ENCODE data around the gene MPV17L2. TPM values are rescaled to one million over a fixed set of nuclear protein-coding genes. Genes with fewer than 3 reads are reported as not detected.

The MPV17L2 gene
- polyA plus RNA-seq, 1 donor from 2014 or later, result 17.7 TPM

DNA sequence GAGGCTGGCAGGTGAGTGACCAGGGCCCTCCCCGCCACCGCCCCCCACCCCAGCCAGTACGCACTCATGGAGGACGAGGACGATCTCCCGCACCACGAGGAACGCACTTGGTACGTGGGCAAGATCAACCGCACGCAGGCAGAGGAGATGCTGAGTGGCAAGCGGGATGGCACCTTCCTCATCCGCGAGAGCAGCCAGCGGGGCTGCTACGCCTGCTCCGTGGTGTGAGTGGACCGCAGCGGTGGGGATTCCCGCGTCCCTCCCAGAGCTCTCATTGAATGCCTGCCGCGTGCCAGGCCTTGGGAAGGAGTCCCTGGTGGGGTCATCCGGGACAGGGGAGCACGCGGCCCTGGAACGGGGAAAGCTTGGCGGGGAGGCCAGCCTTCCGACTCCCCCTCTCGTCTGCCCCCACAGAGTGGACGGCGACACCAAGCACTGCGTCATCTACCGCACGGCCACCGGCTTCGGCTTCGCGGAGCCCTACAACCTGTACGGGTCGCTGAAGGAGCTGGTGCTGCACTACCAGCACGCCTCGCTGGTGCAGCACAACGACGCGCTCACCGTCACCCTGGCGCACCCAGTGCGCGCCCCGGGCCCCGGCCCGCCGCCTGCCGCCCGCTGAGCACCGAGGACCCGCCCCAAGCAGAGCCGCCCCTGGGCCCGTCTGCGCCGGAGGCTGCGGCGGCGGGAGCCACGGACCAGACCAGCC, 24.2 kb upstream of the MPV17L2 start:
- Histone ChIP-seq H3K27me3 (ENCODE audit: insufficient read depth, low read depth, low read length) (peaks cover 6% of the 10 kb centered on the region), H3K79me2 (replicated peaks; ENCODE audit: insufficient read depth, low read length) (no peaks in the 10 kb centered on the region), H4K20me1 (ENCODE audit: insufficient read depth) (no peaks in the 10 kb centered on the region), H3K9me3 (ENCODE audit: low read length) (no peaks in the 10 kb centered on the region), H3K27ac (ENCODE audit: low read length) (no peak overlapping the region), H3K9me2 (ENCODE audit: insufficient read depth, low read length) (no peaks in the 10 kb centered on the region), H2AFZ (ENCODE audit: low read depth, low read length) (no peak overlapping the region), H3K4me3 (ENCODE audit: low read length) (no peak overlapping the region), H3F3A (ENCODE audit: insufficient read depth, low read length, poor library complexity, severe bottlenecking) (no peaks in the 10 kb centered on the region), H3K9ac (ENCODE audit: low read length) (no peak overlapping the region), H3K36me3 (ENCODE audit: insufficient read depth, low read length) (no peaks in the 10 kb centered on the region), H3K4me2 (ENCODE audit: low read length) (no peak overlapping the region)
- TF ChIP-seq TAF1 (IDR thresholded peaks at IDR 0.05; ENCODE audit: low read depth), result no peak
- no peak for TF ChIP-seq MXI1 (conservative IDR thresholded peaks at IDR 0.05; ENCODE audit: poor library complexity, severe bottlenecking)
- no peak for TF ChIP-seq POLR2AphosphoS5 (IDR thresholded peaks at IDR 0.05)
- TF ChIP-seq, protein P1, sequence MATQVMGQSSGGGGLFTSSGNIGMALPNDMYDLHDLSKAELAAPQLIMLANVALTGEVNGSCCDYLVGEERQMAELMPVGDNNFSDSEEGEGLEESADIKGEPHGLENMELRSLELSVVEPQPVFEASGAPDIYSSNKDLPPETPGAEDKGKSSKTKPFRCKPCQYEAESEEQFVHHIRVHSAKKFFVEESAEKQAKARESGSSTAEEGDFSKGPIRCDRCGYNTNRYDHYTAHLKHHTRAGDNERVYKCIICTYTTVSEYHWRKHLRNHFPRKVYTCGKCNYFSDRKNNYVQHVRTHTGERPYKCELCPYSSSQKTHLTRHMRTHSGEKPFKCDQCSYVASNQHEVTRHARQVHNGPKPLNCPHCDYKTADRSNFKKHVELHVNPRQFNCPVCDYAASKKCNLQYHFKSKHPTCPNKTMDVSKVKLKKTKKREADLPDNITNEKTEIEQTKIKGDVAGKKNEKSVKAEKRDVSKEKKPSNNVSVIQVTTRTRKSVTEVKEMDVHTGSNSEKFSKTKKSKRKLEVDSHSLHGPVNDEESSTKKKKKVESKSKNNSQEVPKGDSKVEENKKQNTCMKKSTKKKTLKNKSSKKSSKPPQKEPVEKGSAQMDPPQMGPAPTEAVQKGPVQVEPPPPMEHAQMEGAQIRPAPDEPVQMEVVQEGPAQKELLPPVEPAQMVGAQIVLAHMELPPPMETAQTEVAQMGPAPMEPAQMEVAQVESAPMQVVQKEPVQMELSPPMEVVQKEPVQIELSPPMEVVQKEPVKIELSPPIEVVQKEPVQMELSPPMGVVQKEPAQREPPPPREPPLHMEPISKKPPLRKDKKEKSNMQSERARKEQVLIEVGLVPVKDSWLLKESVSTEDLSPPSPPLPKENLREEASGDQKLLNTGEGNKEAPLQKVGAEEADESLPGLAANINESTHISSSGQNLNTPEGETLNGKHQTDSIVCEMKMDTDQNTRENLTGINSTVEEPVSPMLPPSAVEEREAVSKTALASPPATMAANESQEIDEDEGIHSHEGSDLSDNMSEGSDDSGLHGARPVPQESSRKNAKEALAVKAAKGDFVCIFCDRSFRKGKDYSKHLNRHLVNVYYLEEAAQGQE (IDR thresholded peaks at IDR 0.05; ENCODE audit: borderline replicate concordance), result no peak
- TF ChIP-seq SMC3 (conservative IDR thresholded peaks at IDR 0.05; ENCODE audit: poor library complexity), result no peak

DNA sequence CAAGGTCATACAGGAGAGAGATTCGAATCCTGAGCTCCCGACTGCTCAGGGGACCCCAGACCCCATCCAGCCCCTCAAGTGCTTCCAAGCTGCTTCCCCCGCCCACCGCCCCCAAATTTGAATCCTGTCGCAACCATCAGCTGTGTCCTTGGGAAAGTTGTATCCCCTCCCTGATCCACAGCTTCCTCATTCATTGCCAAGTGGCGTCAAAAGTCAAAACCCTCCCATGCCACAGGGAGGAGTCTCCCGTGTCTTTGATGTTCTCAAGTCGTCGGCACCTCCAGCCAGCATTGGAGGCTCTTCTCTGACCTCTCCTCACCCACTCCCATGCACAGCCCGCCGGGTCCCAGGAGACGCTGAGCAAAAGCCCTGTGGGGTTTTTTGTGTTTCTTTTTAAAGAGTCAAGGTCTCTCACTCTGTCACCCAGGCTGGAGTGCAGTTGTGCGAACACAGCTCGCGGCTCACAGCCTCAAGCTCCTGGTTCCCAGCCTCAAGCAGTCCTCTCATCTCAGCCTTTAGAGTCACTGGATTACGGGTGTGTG, 22.2 kb upstream of the MPV17L2 start:
- Histone ChIP-seq H3K27ac (ENCODE audit: low read length) (no peak overlapping the region), H3K36me3 (ENCODE audit: insufficient read depth, low read length) (no peaks in the 10 kb centered on the region), H3K9me3 (ENCODE audit: low read length) (no peaks in the 10 kb centered on the region)

More for the DNA sequence above, 22.2 kb upstream of the MPV17L2 start:
- Histone ChIP-seq H4K20me1 (ENCODE audit: insufficient read depth) (no peaks in the 10 kb centered on the region), H3K27me3 (ENCODE audit: insufficient read depth, low read depth, low read length) (peaks cover 24% of the 10 kb centered on the region), H3K9ac (ENCODE audit: low read length) (no peak overlapping the region), H3K4me2 (ENCODE audit: low read length) (no peak overlapping the region), H2AFZ (ENCODE audit: low read depth, low read length) (no peak overlapping the region), H3K4me3 (ENCODE audit: low read length) (no peak overlapping the region), H3K9me2 (ENCODE audit: insufficient read depth, low read length) (no peaks in the 10 kb centered on the region), H3K79me2 (replicated peaks; ENCODE audit: insufficient read depth, low read length) (no peaks in the 10 kb centered on the region), H3F3A (ENCODE audit: insufficient read depth, low read length, poor library complexity, severe bottlenecking) (no peaks in the 10 kb centered on the region)
- no peak for TF ChIP-seq SMC3 (conservative IDR thresholded peaks at IDR 0.05; ENCODE audit: poor library complexity)
- TF ChIP-seq, protein P2, sequence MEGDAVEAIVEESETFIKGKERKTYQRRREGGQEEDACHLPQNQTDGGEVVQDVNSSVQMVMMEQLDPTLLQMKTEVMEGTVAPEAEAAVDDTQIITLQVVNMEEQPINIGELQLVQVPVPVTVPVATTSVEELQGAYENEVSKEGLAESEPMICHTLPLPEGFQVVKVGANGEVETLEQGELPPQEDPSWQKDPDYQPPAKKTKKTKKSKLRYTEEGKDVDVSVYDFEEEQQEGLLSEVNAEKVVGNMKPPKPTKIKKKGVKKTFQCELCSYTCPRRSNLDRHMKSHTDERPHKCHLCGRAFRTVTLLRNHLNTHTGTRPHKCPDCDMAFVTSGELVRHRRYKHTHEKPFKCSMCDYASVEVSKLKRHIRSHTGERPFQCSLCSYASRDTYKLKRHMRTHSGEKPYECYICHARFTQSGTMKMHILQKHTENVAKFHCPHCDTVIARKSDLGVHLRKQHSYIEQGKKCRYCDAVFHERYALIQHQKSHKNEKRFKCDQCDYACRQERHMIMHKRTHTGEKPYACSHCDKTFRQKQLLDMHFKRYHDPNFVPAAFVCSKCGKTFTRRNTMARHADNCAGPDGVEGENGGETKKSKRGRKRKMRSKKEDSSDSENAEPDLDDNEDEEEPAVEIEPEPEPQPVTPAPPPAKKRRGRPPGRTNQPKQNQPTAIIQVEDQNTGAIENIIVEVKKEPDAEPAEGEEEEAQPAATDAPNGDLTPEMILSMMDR (IDR thresholded peaks at IDR 0.05; ENCODE audit: poor library complexity, severe bottlenecking), result no peak
- no peak for TF ChIP-seq TAF1 (IDR thresholded peaks at IDR 0.05; ENCODE audit: low read depth)
- TF ChIP-seq, protein P1 (IDR thresholded peaks at IDR 0.05; ENCODE audit: borderline replicate concordance), result no peak
- TF ChIP-seq EZH2 (IDR thresholded peaks at IDR 0.05; ENCODE audit: borderline replicate concordance, insufficient read depth, low read length, poor library complexity, severe bottlenecking), result no peak
- TF ChIP-seq EP300 (conservative IDR thresholded peaks at IDR 0.05; ENCODE audit: poor library complexity, severe bottlenecking), result no peak
- no peak for TF ChIP-seq RAD21 (conservative IDR thresholded peaks at IDR 0.05)
- no peak for TF ChIP-seq POLR2AphosphoS5 (IDR thresholded peaks at IDR 0.05)
- TF ChIP-seq MXI1 (conservative IDR thresholded peaks at IDR 0.05; ENCODE audit: poor library complexity, severe bottlenecking), result no peak
